Adrenal gland (tissue), 5 donors: Measurements from ENCODE around the gene GRIP1.

Source experiments
- CTCF ChIP-seq, 6 experiments: fragments of 450-650 bp in 4 of 6; fragments of 200-600 bp in 2 of 6; sonication (generic) in 1 of 6; IDR thresholded peaks; 1 replicate in 5 of 6; 2 replicates in 1 of 6; pipeline versions ENCODE4 v1.5.1 to v1.8.0; 2016 to 2021; ENCODE audit warnings: antibody characterized with exemption in 6 of 6, mild to moderate bottlenecking in 2 of 6, moderate library complexity in 1 of 6
- POLR2A ChIP-seq, 2 donors: fragments of 450-650 bp; IDR thresholded peaks; one replicate each; pipeline ENCODE4 v1.6.1; 2017; ENCODE audit warnings: antibody characterized with exemption in 2 of 2, mild to moderate bottlenecking in 2 of 2, moderate library complexity in 1 of 2
- donor health status: DM: no; HTN: no; CAD: no.

DNA sequence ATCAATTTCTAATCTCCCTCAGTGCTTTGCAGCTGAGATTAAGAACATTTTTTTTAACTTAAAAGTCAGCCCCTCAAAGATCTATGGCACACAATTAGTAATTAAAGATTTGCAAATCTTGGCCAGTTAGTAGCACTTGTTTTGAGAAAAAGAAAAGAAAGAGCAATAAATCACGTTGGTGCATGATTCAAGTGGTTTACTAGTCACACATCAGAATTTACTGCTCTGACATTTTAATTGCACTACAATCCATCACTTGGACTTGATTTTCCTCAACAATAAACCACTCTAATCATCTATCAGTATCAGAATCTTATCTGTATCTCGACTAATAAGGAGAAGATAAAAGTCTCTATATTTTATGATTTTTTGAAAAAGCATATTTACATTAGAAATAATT is 222.3 kb downstream of the GRIP1 start:
- TF ChIP-seq CTCF (IDR thresholded peaks at IDR 0.05) (no peak), POLR2A (IDR thresholded peaks at IDR 0.05) (no peak)
